Fibroblast of gingiva (primary cell): ENCODE data around the gene ZNF117.
"Not testable (repeated sequence)": the region's sequence is repeated elsewhere in the genome, so short reads cannot be mapped to it uniquely, and the experiment has no call there.

Source experiments
- DNase-seq: peaks from one replicate; pipeline ENCODE4 v3.0.0-alpha.2; 2011; ENCODE audit warnings: low read depth

ZNF117 gene

DNA sequence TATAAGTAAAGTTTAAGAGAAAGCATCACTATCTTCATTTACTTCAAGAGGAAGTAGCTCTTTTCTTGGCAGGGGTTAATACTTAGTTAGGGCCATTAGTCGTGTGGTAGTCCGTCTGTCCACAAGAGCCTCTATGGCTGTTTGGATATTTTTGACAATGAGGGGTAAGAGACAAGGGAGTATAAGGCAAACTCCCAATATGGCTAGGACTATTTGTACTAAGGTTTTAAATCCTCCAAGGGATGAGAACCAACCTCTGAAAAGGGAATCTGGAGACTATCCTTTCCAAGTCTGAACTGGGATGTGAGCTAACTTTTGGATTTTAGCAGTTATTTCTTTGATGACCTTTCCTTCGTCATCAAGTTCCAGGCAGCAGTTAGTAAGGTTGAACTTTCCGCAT is at the start of gene ZNF117:
ZNF117 (minus strand) TSS at position 101 of the 400 bp plus-strand sequence.
- DNase-seq = no peak

DNA sequence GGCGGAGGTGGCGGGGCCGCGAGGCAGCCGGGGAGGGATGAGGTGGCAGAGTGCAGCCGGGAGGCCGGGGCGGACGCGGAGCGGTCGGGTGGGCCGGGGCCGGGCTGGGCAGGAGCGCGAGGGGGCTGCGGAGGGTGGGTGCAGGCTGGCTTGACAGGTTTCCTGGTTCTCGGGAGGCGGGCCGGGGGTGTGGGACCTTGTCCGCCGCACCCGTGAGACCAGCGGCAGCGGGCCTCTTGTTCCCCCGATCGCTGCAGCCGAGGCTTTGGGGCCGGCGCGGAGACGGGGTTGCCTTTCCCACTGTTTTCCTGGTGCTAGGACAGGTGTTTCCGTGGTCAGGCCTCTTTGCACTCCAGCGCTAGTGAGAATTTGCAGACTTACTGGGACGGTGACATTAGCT is 47.9 kb upstream of the ZNF117 start:
- peak; percentile 6 for DNase-seq

DNA sequence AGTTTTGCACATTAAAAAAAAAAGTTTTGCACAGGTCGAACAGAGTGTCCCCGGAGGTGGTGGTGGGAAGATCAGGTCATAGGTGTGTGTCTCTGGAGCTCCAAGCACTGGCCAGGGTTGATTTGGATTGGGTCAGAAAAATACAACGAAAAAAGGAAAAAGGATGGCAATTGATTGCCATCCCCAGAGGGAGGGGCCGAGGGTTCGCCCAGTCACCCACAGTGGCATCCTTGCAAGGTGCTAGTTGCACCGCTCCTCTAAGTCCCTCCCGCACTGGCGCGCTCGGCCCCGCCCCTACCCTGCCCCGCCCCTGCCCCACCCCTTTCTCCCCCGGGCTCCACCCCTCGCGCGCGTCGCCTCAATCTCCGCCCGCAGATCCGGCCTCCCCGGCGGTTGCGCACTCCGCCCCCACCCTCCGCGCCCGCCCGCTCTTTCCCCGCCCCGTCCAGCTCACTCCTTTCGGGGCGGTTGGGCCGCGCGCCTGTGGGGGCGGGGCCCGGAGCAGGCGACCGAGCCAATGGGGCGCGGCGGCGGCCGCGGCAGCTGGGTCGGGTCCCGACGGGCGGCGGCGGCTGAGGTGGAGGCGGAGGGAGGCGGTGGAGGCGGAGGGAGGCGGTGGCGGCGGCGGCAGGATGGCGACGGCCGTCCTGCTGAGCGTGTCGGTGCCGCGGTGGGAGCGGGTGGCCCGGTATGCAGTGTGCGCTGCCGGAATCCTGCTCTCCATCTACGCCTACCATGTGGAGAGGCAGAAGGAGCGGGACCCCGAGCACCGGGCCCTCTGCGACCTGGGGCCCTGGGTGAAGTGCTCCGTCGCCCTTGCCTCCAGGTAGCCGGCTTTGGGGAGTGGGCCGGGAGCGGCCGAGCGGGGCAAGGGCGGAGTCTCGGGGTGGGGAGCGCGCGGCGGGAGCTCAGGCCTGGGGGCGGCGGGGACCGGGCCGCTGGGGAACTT is 47.2 kb upstream of the ZNF117 start:
- peak; percentile 94 for DNase-seq

DNA sequence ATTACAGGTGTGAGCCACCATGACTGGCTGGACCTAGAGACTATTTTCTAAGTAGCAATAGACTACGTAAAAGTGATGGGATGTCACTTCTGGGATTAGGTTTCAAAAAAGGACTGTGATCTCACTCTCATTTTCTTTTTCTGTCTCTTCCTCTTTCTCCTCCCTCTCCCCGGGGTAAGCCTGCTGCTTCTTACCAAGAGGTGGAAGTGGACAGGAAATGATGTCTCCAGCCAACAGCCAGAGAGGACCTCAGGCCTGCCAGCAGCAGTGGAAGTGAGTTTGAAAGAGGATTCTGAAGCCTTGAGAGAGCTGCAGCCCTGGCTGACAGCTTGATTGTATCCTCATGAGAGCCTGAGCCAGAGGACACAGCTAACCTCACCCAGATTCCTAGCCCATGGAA is 45.7 kb upstream of the ZNF117 start:
- not testable (repeated sequence) for DNase-seq

DNA sequence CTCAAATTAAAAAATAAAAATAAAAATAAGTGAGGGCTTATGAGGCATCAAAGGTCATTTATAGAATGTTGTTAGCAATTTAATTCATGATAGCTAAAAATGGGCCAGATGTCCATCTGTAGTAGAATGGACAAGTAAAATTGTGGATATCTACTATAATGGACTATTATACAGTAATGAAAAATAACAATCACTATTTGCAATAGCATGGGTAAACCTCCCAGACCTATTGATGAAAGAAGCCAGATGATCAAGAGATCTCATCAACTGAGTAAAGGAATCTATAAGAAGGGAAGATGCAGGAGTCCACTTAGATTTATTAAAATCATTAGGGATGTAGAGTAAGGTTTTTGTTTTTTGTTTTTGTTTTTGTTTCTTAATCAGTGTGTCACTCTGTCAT is 44.6 kb upstream of the ZNF117 start:
- DNase-seq = not testable (repeated sequence)

DNA sequence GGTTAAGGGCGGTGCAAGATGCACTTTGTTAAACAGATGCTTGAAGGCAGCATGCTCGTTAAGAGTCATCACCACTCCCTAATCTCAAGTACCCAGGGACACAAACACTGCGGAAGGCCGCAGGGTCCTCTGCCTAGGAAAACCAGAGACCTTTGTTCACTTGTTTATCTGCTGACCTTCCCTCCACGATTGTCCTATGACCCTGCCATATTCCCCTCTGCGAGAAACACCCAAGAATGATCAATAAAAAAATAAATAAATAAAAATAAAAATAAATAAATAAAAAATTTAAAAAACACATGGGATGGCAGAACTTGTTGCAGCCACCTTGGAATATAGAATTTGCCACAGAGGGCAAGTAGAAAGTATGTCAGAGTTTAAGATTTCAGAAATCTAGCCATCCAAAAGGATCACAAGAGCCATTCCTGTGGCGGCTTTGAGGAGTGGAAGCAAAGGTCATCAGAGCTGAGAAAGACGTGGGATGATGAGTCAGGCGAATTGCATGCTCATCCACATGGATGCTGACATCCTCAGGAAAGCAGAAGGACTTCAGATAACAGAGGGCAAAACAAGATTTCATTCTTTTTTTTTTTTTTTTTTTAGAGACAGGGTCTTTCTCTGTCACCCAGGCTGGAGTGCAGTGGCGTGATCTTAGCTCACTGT is 43.4 kb upstream of the ZNF117 start:
- DNase-seq = peak; percentile 2

DNA sequence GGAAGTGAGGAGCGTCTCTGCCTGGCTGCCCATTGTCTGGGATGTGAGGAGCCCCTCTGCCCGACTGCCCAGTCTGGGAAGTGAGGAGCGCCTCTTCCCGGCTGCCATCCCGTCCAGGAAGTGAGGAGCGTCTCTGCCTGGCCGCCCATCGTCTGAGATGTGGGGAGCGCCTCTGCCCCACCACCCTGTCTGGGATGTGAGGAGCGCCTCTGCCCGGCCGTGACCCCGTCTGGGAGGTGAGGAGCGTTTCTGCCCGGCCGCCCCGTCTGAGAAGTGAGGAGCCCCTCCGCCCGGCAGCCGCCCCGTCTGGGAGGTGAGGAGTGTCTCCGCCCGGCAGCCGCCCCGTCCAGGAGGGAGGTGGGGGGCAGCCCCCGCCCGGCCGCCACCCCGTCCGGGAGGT is 42.6 kb upstream of the ZNF117 start:
- DNase-seq = not testable (repeated sequence)

DNA sequence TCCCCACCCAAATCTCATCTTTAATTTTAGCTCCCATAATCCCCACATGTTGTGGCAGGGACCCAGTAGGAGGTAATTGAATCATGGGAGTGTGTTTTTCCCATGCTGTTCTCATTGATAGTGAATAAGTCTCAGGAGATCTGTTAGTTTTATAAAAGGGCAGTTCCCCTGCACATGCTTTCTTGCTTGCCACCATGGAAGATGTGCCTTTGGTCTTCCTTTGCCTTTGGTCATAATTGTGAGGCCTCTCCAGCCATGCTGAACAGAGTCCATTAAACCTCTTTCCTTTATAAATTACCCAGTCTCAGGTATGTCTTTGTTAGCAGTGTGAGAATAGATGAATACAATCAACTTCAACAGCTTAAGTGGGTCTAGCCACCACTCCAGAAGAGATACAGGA is 34.2 kb upstream of the ZNF117 start:
- DNase-seq = not testable (repeated sequence)

DNA sequence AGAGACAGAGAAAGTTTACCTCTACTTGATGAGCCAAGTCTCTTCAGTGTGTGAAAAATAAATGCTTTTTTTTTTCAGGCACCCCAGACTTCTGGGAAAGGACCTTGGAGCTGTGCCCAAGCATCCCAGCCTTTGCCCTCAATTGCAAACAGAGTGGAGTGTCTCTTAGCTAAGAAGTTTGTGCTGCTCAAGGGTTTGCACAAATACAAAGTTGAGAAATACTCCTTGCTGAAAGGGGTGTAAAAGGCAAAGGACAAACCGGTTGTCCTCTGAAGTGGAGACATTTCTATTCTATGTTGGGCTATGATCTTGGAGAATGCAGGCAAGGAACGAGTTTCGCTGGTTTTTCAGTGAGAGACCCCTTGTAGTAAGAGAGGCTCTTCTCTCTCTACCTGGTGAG is 30.1 kb upstream of the ZNF117 start:
- DNase-seq = not testable (repeated sequence)

DNA sequence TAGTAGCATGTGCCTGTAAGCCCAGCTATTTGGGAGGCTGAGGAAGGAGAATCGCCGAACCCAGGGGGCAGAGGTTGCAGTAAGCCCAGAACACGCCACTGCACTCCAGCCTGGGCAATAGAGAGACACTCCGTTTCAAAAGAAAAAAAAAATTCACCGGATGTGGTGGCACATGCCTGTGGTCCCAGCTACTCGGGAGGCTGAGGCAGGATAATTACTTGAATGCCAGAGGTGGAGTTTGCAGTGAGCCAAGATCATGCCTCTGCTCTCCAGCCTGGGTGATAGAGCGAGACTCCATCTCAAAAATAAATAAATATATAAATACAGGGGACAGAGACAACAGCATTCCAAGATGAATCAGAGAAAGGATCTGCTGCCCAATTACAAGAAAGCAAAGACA is 19.0 kb upstream of the ZNF117 start:
- not testable (repeated sequence) for DNase-seq

DNA sequence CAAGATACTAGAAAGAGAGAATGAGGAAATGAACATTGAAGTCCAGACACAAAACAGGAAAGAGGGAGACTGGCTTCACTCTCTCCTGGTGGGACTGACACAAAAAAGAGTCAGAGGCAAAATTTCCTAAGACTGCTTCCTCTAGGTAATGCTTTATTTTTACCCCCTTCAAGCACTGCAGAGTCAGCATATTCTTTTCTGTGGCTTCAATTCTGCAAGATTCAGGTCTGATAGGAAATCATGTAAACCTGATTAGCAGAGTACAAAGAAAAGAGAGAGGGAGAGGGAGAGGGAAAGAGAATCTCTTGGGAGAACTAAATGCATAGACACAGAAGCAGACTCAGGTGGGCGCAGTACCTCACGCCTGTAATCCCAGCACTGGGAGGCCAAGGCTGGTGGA is 18.6 kb upstream of the ZNF117 start:
- DNase-seq = not testable (repeated sequence)

DNA sequence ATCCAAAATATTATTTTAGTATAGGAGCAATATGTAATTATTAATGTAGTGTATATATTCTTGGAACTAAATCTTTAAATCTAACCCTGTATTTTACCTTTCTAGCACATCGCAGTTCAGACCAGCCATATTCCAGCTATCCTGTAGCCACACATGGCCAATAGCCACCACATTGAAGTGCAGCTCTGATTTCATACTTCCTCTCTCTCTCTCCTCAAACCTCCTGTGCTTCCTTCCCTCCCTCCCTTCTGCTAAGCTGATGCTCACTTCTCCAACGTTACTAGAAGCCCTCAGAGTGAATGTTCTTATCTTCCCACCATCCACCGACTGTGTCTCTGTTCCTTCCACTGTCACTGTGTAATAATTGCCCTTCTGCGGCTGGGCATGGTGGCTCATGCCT is 16.2 kb upstream of the ZNF117 start:
- not testable (repeated sequence) for DNase-seq

DNA sequence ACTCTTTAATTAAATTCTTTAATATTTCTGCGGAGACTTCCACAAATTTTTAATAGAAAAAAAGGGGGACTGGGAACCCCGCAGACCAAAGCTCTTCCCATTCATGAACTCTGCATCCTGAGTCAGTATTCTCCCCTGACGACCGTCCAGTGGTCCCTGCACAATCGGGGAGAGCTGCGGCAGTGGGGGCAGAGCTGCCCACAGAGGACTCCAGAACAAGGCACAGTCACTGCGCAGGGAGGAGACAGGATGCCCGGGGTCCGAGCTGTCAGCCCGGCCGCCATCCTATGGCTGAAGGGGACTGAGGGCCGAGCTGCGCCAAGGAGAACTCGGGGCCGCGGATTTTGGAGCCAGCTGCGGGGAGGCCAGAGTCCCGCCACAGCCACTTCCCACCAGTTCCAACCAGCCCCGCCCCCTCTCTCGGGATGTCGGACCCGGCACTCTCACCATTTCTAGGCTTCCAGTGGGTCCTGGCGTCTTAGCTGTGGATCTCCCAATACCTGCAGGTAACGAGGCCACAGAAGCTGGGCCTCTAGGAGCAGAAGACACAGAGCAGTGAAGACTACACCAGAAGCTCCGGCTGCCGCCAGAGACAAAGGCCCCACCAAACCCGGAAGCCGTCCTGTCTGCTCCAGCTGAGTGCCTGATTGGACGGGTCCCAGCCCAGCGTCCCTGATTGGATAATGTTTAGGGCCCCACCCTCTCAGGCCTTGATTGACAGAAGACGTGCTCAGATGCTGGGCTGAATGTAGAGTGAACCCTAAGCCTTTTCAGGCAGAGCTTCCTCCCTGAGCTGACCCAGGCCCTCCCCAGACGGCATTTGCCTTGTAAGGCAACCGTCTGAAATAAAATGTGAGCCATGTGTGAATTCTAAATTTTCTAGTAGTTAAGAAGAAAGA is 15.5 kb upstream of the ZNF117 start, which contains the start of gene ERV3-1:
ERV3-1 (minus strand) TSS at position 594 of the 899 bp plus-strand sequence. CDS start 13,661 bp downstream, outside the sequence.
- peak; percentile 90 for DNase-seq

DNA sequence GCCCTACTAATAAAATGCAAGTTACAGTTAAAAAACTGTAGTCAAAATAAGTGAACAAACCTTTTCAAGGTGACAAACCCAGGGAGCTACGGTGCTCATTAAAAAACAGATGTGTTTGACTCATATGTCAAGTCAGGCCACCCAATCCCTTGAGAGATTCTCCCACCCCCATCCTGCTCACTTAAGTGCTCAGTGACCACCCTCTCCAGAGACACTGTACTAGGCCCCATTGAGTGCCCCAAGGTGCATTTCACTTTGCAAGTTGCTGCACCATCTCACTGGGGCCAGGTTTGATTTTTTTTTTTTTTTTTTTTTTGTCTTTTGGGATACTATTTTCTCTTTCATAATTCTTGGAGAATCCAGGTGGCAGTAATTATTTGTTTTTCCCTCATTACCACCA is 13.7 kb upstream of the ZNF117 start:
- no peak for DNase-seq

DNA sequence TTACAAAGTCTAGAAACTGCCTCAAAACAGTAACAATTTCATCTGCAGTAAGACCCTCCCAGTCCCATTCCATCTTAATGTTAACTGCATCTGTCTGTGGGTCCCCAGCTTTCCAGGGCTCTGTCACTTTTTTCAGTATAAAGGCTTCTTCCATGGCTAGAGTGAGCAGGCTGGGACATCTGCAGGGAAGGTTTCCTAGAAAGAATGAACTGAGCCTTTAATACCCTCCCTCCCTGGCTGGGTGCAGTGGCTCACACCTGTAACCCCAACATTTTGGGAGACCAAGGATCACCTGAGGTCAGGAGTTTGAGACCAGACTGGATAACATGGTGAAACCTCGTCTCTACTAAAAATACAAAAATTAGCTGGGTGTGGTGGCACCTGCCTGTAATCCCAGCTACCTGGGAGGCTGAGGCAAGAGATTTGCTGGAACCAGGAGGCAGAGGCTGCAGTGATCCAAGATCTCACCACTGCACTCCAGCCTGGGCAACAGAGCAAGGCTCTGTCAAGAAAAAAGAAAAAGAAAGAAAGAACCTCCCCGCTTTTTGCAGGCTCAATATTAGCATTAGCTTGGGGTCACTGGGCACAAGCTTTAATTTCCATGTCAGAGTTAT is 12.2 kb upstream of the ZNF117 start:
- DNase-seq = no peak

DNA sequence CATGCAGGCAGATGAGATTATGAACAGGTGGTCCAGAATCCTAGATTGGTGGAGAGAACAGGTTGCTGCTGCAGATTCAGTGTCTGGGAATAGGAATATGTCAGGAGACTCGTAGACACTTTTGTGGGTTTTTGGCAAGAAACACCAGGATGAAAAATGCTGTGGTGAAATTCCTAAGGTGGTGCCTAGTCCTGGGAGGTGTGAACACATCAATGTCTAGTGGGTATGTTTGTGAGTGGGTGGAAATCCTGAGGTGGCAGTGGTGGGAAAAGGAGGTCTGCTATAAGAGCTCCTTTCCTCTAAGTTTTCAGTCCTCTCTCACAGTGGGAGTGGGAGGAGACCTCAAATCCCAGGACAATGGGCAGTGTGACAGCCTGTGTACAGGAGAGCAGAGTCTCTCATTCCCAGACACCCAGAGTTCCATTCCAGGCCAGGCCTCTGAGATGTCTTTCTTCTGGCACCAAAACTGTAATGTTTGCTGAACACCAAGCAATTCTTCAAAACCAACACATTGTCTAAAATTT is 10.5 kb upstream of the ZNF117 start:
- no peak for DNase-seq

DNA sequence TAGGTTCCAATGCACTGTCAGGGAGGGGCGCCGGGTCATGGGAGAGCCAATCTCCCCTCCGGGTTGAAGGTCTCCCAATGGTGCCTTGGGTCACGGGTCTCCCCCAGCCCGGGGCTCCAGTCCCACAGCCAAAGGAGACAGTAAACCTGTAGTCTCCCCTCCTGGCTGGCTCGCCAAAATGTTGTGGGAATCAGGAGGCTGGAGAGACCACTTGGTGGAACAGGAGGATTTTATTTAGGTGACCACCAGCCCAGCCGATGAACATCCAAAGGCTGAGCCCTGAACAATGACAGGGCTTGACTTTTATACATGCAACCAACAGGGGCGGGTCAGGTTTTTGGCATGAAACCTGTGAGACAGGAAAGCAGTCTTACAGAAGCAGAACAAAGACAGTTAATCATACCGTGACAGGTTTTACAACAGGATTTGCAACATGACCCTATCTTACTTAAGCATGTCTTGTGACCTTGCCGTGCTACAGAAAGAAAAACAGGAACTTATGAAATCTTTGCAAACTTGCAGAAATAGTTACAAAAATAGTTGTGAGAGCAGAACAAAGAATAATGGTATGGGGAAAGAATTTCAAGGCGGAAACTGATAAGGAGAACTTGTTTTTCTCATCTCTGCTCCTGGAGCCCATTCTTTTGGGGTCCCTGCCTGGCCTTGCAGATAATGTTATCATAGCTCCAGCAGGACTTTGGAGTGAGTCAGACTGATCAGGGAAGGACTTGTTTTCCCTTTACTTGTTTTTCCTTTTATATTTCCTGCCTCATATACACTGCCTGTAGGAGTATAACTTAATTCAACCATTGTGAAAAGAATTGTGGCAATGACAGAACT is 8.5 kb upstream of the ZNF117 start:
- peak; percentile 12 for DNase-seq

DNA sequence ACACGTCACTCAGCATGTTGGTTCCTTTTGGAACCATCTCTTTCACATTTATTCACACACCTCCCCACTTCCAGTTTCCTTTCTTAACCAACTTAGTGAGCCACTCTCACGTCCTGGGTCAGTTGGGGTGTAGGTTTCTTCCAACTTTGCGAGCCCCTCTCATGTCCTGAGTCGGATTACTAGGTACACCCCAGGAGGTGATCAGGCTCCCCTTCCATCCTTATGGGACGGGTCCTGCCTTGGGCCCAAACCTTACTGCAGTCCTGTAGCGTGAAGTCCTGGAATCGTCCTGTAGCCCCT is 8.0 kb upstream of the ZNF117 start:
- DNase-seq = no peak

DNA sequence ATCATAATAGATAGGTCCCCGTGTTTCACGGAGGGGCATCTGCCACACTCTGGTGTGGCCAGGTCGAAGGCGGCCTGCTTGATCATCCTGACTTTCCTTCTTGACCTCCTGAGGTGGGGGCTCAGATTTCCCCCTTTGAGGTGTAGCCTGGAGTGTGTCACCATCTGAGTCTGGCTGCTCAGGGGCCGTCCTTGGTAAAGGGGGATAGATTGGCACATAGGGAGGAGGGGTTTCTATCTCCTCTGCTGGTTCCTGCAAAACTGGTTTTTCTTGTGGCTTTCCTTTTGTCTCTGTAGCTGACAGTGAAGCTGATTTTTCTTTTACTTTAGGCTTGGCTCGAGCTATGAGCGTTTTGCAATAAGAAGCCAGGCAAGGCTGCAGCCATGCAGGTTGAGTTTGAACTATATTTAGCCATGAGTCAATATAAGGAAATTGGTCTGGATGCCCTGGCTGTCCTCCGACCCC is 7.1 kb upstream of the ZNF117 start:
- DNase-seq = no peak

DNA sequence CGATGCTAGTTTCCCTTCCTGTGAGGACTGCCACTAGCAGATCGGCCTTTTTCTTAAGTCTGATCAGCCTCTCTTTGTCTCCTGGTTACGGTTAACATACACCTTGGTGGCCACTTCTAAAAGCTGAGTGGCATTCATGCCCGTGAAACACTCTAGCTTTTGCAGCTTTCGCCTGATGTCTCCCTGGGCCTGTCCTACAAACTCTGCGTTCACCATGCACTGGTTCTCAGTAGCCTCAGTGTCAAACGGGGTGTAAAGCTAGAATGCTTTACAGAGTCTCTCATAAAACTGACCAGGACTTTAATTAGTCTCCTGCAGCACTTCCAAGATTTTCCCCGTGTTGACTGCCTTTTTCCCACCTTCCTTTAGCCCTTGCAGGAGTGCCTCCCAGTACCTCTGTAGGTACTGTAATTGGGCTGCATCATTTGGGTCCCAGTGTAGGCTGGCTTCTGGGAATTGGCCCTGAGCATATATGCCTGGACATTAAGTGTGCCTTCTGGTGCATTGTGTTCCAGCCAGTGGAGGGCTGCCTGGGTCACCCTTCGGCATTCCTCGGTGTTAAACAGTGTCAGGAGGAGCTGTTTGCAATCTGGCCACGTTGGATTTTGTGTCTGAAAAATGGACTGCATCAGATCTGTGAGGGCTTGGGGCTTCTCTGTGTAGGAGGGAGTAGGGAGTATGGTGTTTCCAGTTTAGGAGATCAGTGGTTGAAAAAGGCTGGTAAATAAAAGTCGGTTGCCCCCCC is 6.5 kb upstream of the ZNF117 start:
- DNase-seq = no peak
